NCI-H1417 treated with DMSO at 0.1 percent for 48 hours (cell line): ENCODE results near the gene TGM2.

Experiments
- DNase-seq: peaks from one replicate; lab custom pipeline; 2025; lab: John Stamatoyannopoulos, UW

The TGM2 gene

DNA sequence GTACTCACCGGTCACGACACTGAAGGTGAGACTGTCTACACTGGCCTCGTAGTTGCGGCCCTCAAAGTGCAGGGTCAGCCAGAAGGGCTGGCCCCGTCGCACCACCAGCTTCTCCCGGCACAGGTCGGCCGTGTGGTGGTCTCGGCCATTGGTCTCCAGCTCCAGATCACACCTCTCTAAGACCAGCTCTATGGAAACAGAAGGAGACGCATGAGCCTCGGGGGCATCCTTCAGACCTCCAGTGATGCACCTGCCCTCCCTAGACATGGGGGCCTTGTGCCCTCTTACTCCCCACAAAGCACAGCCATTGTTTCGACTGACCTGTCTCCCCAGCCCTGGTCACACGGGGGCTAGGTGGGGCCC is 3.7 kb downstream of the TGM2 start:
- DNase-seq = no peak

GRCh38 chr20:38159957-38160756 is 4.9 kb downstream of the TGM2 start:
- DNase-seq = no peak

- DNase-seq = no peak
These were observed 5.5 kb downstream of the TGM2 start for GRCh38 chr20:38159566-38159956.

GRCh38 chr20:38158701-38159351 is 6.2 kb downstream of the TGM2 start:
- DNase-seq = no peak

DNA sequence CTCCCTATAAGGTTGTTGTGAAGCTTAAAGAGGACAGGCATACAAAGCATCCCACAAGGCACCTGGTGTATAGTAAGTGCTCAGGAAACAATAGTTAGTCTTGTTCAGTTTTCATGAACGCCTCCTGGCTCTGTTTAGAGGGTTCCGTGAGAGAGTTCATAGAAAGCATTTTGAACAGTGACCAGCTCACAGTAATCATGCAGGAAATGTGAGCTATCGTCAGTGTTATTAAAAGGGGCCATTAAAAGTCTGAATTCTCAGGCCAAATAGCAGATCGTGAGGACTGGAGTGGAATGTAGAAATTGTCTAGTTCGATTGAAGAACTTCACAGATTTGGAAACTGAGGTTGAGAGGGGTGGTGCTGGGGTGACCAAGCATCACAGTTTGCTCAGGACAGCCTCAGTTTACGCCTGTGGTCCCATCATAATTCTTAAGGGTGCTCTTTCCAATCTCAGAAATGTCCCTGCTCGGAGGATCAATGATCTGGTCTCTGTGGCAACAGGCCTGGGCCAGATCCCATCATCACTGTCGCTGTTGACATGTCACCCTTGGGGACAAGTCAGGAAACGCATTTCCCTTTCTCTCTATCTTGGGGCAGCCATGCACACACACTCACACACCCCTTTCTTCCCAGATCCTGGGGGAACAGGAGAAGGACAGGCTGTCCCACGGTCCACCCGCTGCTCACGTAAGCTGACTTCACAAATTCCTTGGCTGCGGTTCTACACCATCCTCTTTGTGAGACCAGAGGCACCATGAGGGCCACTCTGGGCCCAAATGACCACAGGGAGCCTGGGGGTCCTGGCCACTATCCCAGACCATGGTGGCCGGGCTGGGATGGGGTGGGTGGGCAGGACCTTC is 7.2 kb downstream of the TGM2 start:
- no peak for DNase-seq

GRCh38 chr20:38156888-38157634 is 8.0 kb downstream of the TGM2 start:
- no peak for DNase-seq

DNA sequence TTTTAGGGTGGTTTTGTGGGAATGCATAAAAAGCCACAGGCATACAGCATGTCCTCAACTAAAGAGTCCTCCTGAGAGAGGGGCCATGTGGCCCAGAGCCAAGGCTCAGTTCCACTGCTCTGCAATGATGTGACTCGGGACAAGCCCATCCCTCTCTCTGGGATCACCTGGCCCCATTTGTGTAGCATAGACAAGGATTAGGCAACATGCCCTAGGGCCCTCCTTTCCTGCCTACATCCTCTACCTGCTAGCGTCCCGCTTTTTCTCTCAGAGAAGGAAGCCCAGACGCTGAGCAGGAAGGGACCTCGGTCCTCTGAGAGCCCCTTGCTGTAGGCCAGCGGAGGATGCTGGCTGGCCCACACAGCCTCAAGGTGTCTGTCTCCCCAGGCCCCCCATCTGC is 8.8 kb downstream of the TGM2 start:
- DNase-seq = no peak

GRCh38 chr20:38155811-38156210 is 9.3 kb downstream of the TGM2 start:
- no peak for DNase-seq

DNA sequence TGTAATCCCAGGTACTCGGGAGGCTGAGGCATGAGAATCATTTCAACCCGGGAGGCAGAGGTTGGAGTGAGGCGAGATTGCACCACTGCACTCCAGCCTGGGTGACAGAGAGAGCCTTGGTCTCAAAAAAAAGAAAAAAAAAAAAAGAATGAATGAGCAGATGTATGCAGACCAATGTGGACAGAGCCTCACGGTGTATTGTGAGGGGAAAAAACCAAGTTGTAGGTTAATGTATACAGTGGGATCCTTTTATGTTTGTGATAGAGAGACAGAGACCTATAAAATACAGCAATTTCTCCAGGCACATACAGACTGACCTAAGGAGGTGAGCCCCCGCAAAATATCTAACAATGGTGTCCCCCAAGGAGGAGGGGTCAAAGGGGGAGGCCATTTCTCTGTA is 11.7 kb downstream of the TGM2 start:
- no peak for DNase-seq

DNA sequence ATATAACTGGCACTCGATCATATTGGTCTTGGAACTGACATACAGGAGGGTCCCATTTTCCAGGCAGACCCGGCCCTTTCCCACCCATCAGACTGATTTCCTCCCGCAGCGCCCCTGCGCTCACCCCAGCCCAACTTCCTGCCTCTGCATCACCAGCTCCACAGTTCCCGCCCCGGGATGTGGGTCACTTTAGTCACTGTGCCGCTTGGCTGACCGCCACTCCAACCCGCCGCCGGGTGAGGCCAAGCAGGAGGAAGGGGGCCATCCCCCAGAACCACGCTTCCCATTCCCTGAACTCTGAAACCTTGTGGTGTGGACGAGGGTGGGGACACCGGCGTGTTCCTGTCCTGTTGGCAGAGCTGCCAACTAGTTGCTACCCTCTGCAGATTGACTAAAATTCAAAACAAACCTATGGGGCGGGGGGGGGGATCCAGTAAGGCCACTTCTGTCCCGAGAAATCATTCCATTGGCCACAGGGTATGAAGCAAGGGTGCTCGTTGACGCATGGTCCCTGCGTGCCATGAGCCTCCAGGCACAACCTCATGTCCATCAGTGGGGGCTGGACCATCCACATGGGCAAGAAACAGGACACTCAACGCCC is 12.3 kb downstream of the TGM2 start:
- DNase-seq = no peak

GRCh38 chr20:38152175-38152620 is 12.9 kb downstream of the TGM2 start:
- DNase-seq = no peak

GRCh38 chr20:38151455-38151854 is 13.6 kb downstream of the TGM2 start:
- DNase-seq = no peak

GRCh38 chr20:38150335-38151170 is 14.5 kb downstream of the TGM2 start:
- no peak for DNase-seq

DNA sequence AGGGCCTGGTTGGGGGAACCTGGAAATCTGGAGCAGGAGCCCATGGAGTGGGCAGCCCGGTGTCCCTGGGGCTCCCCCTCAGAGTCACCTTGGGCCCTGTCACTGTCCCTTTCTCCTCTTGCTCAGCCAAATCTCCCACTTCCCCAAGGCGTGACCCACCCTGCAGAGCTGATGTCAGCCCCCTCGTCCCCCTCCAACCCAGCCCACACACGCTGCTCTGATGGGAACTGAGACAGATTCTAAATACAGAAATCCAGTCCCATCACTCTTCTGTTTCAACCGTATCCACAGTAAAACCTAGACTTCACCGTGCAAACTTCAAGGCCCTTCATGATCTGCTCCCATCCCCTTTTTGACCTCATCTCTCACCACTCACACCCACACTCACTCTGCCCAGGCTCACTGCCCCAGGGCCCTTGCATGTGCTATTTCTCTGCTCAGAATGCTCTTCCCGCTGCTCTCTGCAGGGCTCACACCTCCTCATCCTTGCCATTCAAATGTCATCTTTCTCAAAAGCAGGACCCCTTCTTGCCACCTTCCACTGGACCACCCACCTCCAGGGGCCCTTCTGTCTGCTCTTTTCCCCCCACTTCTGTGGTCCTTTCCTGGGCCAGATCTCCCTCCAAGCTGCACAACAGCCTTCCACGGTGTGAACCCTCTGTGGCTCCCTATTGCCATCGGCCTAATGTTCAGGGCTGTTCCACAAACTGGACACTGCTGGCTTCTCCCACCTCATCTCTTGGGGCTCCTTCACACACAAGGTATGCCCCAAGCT is 16.6 kb downstream of the TGM2 start:
- DNase-seq = no peak

DNA sequence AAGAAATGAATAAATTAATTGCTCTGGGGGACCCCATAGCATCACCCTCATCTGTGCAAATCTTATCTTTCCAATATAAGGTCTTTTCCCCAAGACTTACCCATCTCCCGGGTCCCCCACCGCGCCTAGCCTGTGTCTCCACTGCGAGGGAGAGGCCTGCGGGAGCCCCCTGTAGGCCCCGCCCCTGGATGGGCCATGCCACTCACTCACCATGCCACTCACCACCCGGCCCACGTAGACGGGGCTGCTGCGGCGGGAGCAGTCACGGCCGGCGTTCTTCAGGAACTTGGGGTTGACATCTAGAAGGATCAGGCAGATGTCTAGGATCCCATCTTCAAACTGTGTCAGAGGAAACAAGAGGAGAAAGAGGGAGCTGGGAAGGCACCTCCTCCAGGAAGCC is 17.3 kb downstream of the TGM2 start:
- no peak for DNase-seq

GRCh38 chr20:38147163-38147562 is 17.9 kb downstream of the TGM2 start:
- DNase-seq = no peak

DNA sequence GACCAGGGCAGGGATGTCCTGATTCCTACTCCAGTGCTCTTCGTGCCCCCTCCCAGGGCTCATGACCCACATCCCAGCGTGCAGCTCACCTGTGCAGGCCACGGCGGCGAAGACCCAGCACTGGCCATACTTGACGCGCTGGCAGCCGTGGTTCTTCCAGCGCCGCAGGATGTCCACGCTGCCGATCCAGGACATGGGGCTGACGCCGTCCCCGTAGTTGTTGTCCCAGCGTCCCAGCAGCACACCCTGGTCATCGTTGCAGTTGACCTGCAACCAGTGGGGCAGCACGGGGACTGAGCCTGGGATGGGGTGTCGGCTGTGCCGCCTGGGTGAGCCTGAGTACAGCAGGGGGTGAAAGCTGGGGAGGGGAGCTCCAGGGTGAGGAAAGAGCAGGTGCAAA is 18.4 kb downstream of the TGM2 start:
- no peak for DNase-seq

GRCh38 chr20:38146156-38146555 is 18.9 kb downstream of the TGM2 start:
- no peak for DNase-seq

- no peak for DNase-seq
These were observed 19.4 kb downstream of the TGM2 start for GRCh38 chr20:38145729-38146075.
